K562 (cell line): Measurements from ENCODE around the gene KCNN3. TPM values are rescaled to one million over a fixed set of nuclear protein-coding genes. Genes with fewer than 3 reads are reported as not detected.

Experiments
- REST ChIP-seq, 2 experiments: fragments of 450-650 bp; formaldehyde crosslinking in 1 of 2; IDR thresholded peaks; 2 replicates each; pipeline versions ENCODE4 v1.4.0 to v1.6.1; 2014 to 2020; ENCODE audit warnings: mild to moderate bottlenecking in 2 of 2, borderline replicate concordance in 1 of 2, low read depth in 1 of 2
- polyA plus RNA-seq, 8 experiments: library from polyadenylated mRNA; depleted of rRNA in 4 of 8; stranded (reverse) in 5 of 8; unstranded in 3 of 8; fragments of >200 nt; fragmentation: Nextera tagmentation in 2 of 8; fragmentation: Illumina TruSeq in 1 of 8; extraction: Ambion mirVana in 2 of 8; extraction: Trizol in 1 of 8; gene quantifications; 2 replicates each; pipeline versions ENCODE4 v1.2.1 to v1.2.3, GENCODE V29; 2011 to 2014; ENCODE audit warnings: inconsistent platforms in 1 of 8, missing spikeins in 1 of 8
- total RNA-seq, 7 experiments: library from RNA; depleted of rRNA in 6 of 7; stranded (reverse); fragments of >200 nt in 6 of 7; fragmentation: Illumina TruSeq in 2 of 7; extraction: Trizol in 2 of 7; gene quantifications; 2 replicates each; pipeline versions ENCODE4 v1.2.1 to v1.2.3, GENCODE V29; 2011 to 2021; ENCODE audit warnings: low replicate concordance in 1 of 7

Gene KCNN3
- total and polyA plus RNA-seq, 9 of the 15 experiments (the other 6 are each of a cell fraction or from before 2014, with no cell fraction given): 0.02 to 0.03 TPM; not detected in 7

DNA sequence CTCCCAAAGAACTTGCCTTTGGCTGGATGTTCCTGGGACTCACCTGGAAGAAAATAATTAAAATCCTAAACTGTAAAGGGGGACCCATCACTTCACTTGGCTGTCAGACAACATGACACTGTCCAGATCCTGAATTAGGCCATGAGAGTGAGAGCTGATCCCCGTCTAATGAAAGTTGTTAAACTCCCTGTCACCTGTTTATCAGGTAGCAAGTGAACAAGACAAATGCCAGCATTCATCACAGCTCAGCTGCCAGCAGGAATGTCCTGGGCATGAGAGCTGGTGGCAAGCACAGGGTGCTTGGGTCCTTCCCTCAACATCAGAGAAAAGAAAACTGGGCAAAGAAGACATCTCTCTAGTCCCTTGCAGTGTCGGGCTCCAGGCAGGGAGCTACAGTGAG, 42.7 kb upstream of the KCNN3 start (continued):
- TF ChIP-seq REST (IDR thresholded peaks at IDR 0.05; ENCODE audit: borderline replicate concordance): peak; percentile 29; the same call in 1 of the 2 replicates
- TF ChIP-seq REST (CRISPR knock-in tag; IDR thresholded peaks at IDR 0.05; ENCODE audit: low read depth): no peak
